ENCODE results near the gene TMEM119. TPM values are rescaled to one million over a fixed set of nuclear protein-coding genes. Genes with fewer than 3 reads are reported as not detected.
"Not testable (repeated sequence)": the region's sequence is repeated elsewhere in the genome, so short reads cannot be mapped to it uniquely, and the experiment has no call there.

Gene TMEM119
- polyA plus RNA-seq, 1 of the 3 experiments (the other 2 are of a cell fraction) = 25.7 TPM

- H4K20me1 ChIP-seq (ENCODE audit: insufficient read depth) = no peaks in the 10 kb centered on the region
- no peak overlapping the region for H3K27ac ChIP-seq (ENCODE audit: low read depth in 2 of 2, low read length in 1 of 2)
- peaks cover 0 to 5% of the 10 kb centered on the region in 2 experiments; a peak in 1 of 4 replicates for H3K4me1 ChIP-seq (ENCODE audit: control insufficient read depth in 1 of 2, insufficient read depth in 2 of 2, low read depth in 1 of 2, low read length in 1 of 2)
- no peak overlapping the region for H3K9ac ChIP-seq
- CTCF ChIA-PET = interaction anchor here (1.0 to 3.7 kb wide), 3 partner anchors 8 to 42 kb away, joined by 3 to 46 read pairs (median 3); no protein-coding TSS in a partner anchor
- 85% methylated on average over 9 of the region's 9 CpGs for WGBS (ENCODE audit: low lambda C conversion rate)
- no peak overlapping the region for H3K4me3 ChIP-seq (ENCODE audit: low read depth in 2 of 2, low read length in 1 of 2)
- no peaks in the 10 kb centered on the region for H3K36me3 ChIP-seq (replicated peaks in 1 of 2; ENCODE audit: control insufficient read depth in 1 of 2, insufficient read depth in 2 of 2, low read length in 1 of 2)
- no peaks in the 10 kb centered on the region for H3K27me3 ChIP-seq (ENCODE audit: insufficient read depth)
- TF ChIP-seq, protein P1, sequence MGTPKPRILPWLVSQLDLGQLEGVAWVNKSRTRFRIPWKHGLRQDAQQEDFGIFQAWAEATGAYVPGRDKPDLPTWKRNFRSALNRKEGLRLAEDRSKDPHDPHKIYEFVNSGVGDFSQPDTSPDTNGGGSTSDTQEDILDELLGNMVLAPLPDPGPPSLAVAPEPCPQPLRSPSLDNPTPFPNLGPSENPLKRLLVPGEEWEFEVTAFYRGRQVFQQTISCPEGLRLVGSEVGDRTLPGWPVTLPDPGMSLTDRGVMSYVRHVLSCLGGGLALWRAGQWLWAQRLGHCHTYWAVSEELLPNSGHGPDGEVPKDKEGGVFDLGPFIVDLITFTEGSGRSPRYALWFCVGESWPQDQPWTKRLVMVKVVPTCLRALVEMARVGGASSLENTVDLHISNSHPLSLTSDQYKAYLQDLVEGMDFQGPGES (IDR thresholded peaks at IDR 0.05; ENCODE audit: low read depth, low read length) = no peak
- POLR2A ChIA-PET = no interaction called here
- H3K4me2 ChIP-seq = no peak overlapping the region
- H3K9me2 ChIP-seq = no peaks in the 10 kb centered on the region
- H3K79me2 ChIP-seq (ENCODE audit: insufficient read depth) = no peaks in the 10 kb centered on the region
- H2AFZ ChIP-seq (ENCODE audit: low read depth) = no peak overlapping the region
- H3K9me3 ChIP-seq = no peaks in the 10 kb centered on the region
- H3F3A ChIP-seq (replicated peaks; ENCODE audit: insufficient read depth) = no peaks in the 10 kb centered on the region
- no peak for DNase-seq
These were observed 22.5 kb downstream of the TMEM119 start for GRCh38 chr12:108575199-108575912.

- H3K36me3 ChIP-seq (replicated peaks in 1 of 2; ENCODE audit: control insufficient read depth in 1 of 2, insufficient read depth in 2 of 2, low read length in 1 of 2); H3K79me2 ChIP-seq (ENCODE audit: insufficient read depth); H3K4me2 ChIP-seq; H4K20me1 ChIP-seq (ENCODE audit: insufficient read depth); H3K9me2 ChIP-seq; H3K27ac ChIP-seq (ENCODE audit: low read depth in 2 of 2, low read length in 1 of 2); H3K9ac ChIP-seq; DNase-seq; POLR2A ChIA-PET; H3K27me3 ChIP-seq (ENCODE audit: insufficient read depth); H3K4me3 ChIP-seq (ENCODE audit: low read depth in 2 of 2, low read length in 1 of 2); H3K9me3 ChIP-seq; H3K4me1 ChIP-seq (ENCODE audit: control insufficient read depth in 1 of 2, insufficient read depth in 2 of 2, low read depth in 1 of 2, low read length in 1 of 2); H3F3A ChIP-seq (replicated peaks; ENCODE audit: insufficient read depth); H2AFZ ChIP-seq (ENCODE audit: low read depth): not testable (repeated sequence)
- 100% methylated on average over 1 of the region's 1 CpG for WGBS (ENCODE audit: low lambda C conversion rate)
- CTCF ChIA-PET = interaction anchor here (1.0 to 16.0 kb wide), 2 partner anchors 13 to 41 kb away, joined by 3 to 503 read pairs; no protein-coding TSS in a partner anchor
These were observed 23.6 kb downstream of the TMEM119 start for GRCh38 chr12:108574276-108574675.

- WGBS (ENCODE audit: low lambda C conversion rate) = 59% methylated on average over 2 of the region's 2 CpGs
- Histone ChIP-seq H3K4me3 (ENCODE audit: low read depth in 2 of 2, low read length in 1 of 2) (no peak overlapping the region), H3K27ac (ENCODE audit: low read depth in 2 of 2, low read length in 1 of 2) (no peak overlapping the region), H3K4me1 (ENCODE audit: control insufficient read depth in 1 of 2, insufficient read depth in 2 of 2, low read depth in 1 of 2, low read length in 1 of 2) (peaks cover 0 to 5% of the 10 kb centered on the region in 2 experiments; a peak in 1 of 4 replicates), H4K20me1 (ENCODE audit: insufficient read depth) (no peaks in the 10 kb centered on the region), H3F3A (replicated peaks; ENCODE audit: insufficient read depth) (no peaks in the 10 kb centered on the region), H3K9me3 (no peaks in the 10 kb centered on the region), H2AFZ (ENCODE audit: low read depth) (no peak overlapping the region), H3K9me2 (no peaks in the 10 kb centered on the region), H3K36me3 (replicated peaks in 1 of 2; ENCODE audit: control insufficient read depth in 1 of 2, insufficient read depth in 2 of 2, low read length in 1 of 2) (peaks cover 14 to 15% of the 10 kb centered on the region in 2 experiments), H3K27me3 (ENCODE audit: insufficient read depth) (no peaks in the 10 kb centered on the region), H3K4me2 (no peak overlapping the region), H3K9ac (no peak overlapping the region), H3K79me2 (ENCODE audit: insufficient read depth) (no peaks in the 10 kb centered on the region)
- no peak for DNase-seq
- ChIA-PET POLR2A (no interaction called here), CTCF (interaction anchor here (0.9 to 16.0 kb wide), 2 partner anchors 42 to 232 kb away, joined by 3 to 503 read pairs; no protein-coding TSS in a partner anchor)
- TF ChIP-seq GATA2 (CRISPR knock-in tag; IDR thresholded peaks at IDR 0.05) = no peak
- TF ChIP-seq EP300 (IDR thresholded peaks at IDR 0.05; ENCODE audit: borderline replicate concordance in 1 of 2, low read depth in 1 of 2, low read length in 1 of 2) = no peak
- TF ChIP-seq ZBTB33 (IDR thresholded peaks at IDR 0.05; ENCODE audit: borderline replicate concordance, low read depth) = no peak
- TF ChIP-seq RAD21 (IDR thresholded peaks at IDR 0.05; ENCODE audit: low read length) = no peak
- TF ChIP-seq RXRA (IDR thresholded peaks at IDR 0.05; ENCODE audit: borderline replicate concordance, low read depth) = no peak
- TF ChIP-seq, protein P1 (IDR thresholded peaks at IDR 0.05; ENCODE audit: low read depth, low read length) = no peak
- no peak for TF ChIP-seq POLR2AphosphoS5 (IDR thresholded peaks at IDR 0.05; ENCODE audit: low read depth, low read length)
- no peak for TF ChIP-seq FOXM1 (IDR thresholded peaks at IDR 0.05; ENCODE audit: low read depth)
- no peak for TF ChIP-seq SMC3 (IDR thresholded peaks at IDR 0.05; ENCODE audit: low read depth, low read length)
- no peak for TF ChIP-seq NRF1 (IDR thresholded peaks at IDR 0.05; ENCODE audit: low read depth, low read length)
- no peak for TF ChIP-seq FOSL2 (IDR thresholded peaks at IDR 0.05; ENCODE audit: borderline replicate concordance, low read depth)
- TF ChIP-seq EZH2phosphoT487 (IDR thresholded peaks at IDR 0.05; ENCODE audit: borderline replicate concordance, low read depth) = no peak
- TF ChIP-seq YY1 (IDR thresholded peaks at IDR 0.05; ENCODE audit: low read depth) = no peak
- no peak for TF ChIP-seq NFIC (IDR thresholded peaks at IDR 0.05; ENCODE audit: borderline replicate concordance)
- TF ChIP-seq ELF1 (IDR thresholded peaks at IDR 0.05) = no peak
- no peak for TF ChIP-seq USF2 (IDR thresholded peaks at IDR 0.05; ENCODE audit: borderline replicate concordance, low read depth, low read length)
These were observed 24.6 kb downstream of the TMEM119 start for GRCh38 chr12:108573317-108573716.
